ENCODE measurements around the gene METTL23.

METTL23 gene

DNA sequence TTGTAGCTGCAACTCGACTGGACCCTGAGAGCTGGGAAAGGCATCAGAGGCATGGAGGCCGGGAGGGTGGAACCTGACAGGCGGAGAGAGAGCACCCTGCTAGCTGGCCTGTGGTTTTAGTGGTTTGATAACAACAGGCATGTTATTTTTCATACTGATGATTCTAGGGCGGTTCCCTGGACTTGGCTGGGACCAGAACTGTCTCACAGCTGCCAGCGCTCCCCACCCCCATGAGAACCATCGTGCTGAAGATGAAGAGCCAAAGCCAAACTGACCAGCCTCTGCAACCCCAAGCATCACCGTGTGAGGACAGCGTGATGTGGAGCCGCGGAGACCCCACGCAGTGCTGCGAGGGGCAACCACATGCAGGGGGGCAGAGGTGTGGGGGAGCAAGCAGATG, 44.3 kb upstream of the METTL23 start:
- Histone ChIP-seq H3K27me3 (no peaks in the 10 kb centered on the region), H3K36me3 (peaks cover 23% of the 10 kb centered on the region)
- DNase-seq, result no peak

DNA sequence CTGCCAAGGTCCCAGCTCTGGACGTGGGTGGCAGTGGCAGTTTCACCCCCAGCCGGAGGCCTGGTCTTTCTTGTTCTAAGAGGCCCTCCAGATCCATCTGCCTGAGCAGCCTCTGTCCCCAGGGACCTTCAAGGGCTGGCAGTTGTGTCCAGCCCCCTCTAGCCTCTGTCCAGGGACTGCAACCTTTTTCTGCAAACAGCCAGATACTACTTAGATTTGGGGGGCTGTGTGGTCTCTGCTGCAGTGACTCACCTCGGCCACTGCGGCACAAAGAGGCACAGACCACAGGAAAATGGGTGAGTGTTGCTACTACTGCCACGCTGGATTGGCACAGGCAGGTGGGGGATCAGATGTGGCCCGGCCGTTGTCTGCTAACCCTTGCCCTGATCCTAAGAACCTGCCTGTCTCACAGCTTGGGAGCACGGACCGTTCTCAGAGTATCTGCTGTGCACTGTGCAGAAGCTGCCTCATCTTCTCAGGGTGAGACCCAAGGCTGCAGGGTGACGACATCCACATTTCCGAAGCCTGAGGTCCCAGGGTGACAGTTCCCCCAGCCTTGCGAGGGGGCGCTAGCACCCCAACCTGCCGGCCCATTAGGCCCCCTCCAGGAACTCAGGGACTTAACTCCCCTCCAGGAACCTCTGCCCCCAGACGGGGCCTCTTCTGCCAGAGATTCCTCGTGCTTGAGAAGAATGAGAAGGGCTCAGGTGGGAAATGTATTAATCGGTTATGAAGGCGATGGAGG, 43.5 kb upstream of the METTL23 start:
- Histone ChIP-seq H3K4me3 (ENCODE audit: low read depth, low read length) (no peak overlapping the region), H3K27me3 (no peaks in the 10 kb centered on the region), H3K9me3 (no peaks in the 10 kb centered on the region), H3K36me3 (peaks cover 32% of the 10 kb centered on the region), H3K4me1 (peaks cover 49% of the 10 kb centered on the region)
- TF ChIP-seq CTCF (IDR thresholded peaks at IDR 0.05; ENCODE audit: low read depth, low read length), result peak; percentile 41
- DNase-seq, result peak; percentile 81

More for the DNA sequence above, 44.3 kb upstream of the METTL23 start:
- Histone ChIP-seq H3K4me1 (peaks cover 41% of the 10 kb centered on the region), H3K9me3 (no peaks in the 10 kb centered on the region), H3K4me3 (ENCODE audit: low read depth, low read length) (no peak overlapping the region)
- no peak for TF ChIP-seq CTCF (IDR thresholded peaks at IDR 0.05; ENCODE audit: low read depth, low read length)

DNA sequence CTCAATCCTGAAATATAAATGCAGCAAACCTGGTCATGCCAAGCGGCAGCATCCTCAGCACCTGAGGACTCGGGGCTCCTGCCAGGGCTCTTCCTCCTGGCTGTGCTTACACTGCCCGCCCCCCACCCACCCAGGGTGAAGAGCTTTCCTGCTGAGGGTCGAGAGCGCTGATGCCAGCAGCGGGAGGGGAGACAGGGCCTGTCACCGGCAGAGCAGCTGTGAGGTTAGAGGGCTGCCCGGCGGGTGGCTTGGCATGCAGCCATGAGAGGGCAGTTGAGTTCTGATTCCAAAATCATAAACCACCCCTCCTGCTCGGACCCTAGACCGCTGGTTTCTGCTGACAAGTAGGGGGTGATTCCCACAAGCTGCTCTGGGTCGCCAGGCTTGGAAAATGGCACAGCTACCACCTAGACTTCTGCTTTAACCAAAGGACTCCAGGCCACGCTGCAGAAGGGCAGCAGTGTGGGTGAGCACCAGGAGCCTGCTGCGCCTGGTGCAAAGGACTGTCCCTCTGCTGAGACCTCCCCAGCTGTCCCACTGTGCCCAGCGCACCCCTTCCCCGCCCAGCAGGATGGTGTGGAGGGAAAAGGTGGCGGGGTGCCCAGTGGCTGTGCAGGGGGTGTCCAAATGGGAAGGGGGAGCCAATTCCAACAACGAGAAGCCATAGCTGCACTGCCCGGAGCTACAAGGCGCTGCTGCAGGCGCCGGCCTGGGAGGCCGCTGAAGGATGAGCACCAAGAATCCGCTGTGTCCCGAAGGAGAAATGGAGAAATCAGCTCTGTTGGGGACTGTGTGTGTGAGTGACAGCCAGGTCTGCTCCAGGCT, 42.5 kb upstream of the METTL23 start:
- H3K4me3 ChIP-seq (ENCODE audit: low read depth, low read length), result no peak overlapping the region
- no peak for TF ChIP-seq CTCF (IDR thresholded peaks at IDR 0.05; ENCODE audit: low read depth, low read length)
- peaks cover 38% of the 10 kb centered on the region for H3K36me3 ChIP-seq
- DNase-seq, result no peak
- peaks cover 51% of the 10 kb centered on the region for H3K4me1 ChIP-seq
- H3K9me3 ChIP-seq, result no peaks in the 10 kb centered on the region
- H3K27me3 ChIP-seq, result no peaks in the 10 kb centered on the region

- no peak for TF ChIP-seq CTCF (IDR thresholded peaks at IDR 0.05; ENCODE audit: low read depth, low read length)
Measured at GRCh38 chr17:76684756-76685155, 41.9 kb upstream of the METTL23 start.

DNA sequence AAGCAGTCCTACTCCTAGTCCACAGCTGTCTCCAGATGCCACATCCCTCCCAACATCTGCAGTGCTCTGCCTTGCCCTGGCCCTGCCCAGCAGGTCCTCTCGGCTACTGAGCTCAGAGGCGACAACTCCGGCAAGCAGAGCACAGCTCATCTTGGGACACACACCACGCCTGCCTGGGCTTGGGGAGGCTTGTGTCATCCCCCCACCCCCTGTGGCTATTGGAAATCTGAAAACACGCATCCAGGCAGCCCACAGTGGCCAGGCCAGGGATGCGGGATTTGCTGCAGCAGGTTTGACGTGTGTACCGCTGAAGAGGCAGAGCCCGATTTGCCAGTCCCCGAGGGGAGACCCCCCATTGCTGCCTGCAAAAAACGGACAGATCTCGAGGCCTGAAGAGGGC, 41.3 kb upstream of the METTL23 start:
- peaks cover 51% of the 10 kb centered on the region for H3K4me1 ChIP-seq

More at GRCh38 chr17:76684756-76685155, 41.9 kb upstream of the METTL23 start:
- no peak for DNase-seq
- Histone ChIP-seq H3K27me3 (no peaks in the 10 kb centered on the region), H3K9me3 (no peaks in the 10 kb centered on the region), H3K36me3 (peaks cover 36% of the 10 kb centered on the region), H3K4me3 (ENCODE audit: low read depth, low read length) (no peak overlapping the region), H3K4me1 (peaks cover 51% of the 10 kb centered on the region)

More for the DNA sequence above, 41.3 kb upstream of the METTL23 start:
- Histone ChIP-seq H3K36me3 (peaks cover 36% of the 10 kb centered on the region), H3K27me3 (no peaks in the 10 kb centered on the region), H3K9me3 (no peaks in the 10 kb centered on the region), H3K4me3 (ENCODE audit: low read depth, low read length) (no peak overlapping the region)
- no peak for DNase-seq
- no peak for TF ChIP-seq CTCF (IDR thresholded peaks at IDR 0.05; ENCODE audit: low read depth, low read length)

All from BE2C (cell line).